ENCODE data around the gene ZNF366.

ZNF366 gene

DNA sequence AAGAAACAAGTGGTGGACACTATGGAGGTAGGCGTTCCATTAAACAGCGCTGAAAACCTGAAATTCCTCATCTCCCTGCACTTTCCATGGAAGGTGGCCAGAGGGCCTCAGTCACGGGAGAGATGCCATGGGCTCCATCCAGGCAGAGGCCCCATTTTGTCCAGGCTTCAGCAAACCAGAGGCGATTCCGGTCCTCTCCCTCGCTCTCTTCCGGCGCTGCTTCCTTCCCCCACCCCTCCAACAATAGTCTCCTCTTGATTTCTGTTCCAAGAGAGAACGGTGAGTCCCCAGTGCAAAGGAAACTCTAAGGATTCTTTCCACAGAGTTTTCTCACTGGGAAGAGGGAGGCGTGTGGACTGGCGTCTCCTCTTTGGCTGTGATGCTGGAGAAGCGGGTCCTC, 7.5 kb downstream of the ZNF366 start:
- FAIRE-seq (no peak), DNase-seq (ENCODE audit: insufficient read length, low spot score) (no peak)

DNA sequence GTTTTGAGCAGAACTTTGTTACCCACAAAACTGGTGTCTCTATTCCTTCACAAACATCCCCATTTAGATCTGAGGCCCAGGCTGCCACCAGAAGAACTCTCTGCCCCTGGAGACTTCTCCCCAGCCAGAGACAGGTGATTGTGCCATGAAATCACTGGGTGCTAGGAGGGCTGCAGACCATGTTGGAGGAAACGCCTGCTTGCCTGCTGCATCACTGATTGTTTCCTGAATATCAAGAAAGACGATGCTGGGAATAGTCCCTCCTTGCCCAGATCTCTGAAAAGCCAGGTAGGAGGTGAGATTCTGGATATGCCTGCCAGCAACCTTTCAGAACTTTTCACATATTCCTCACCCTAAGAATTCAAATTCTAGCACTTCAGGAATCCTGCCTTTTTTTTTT, 8.1 kb downstream of the ZNF366 start:
- no peak for DNase-seq (ENCODE audit: insufficient read length, low spot score)
- no peak for FAIRE-seq
- TF ChIP-seq SPI1 (IDR thresholded peaks at IDR 0.05; ENCODE audit: low read depth, low read length) (no peak), PAX5 (IDR thresholded peaks at IDR 0.05; ENCODE audit: insufficient read depth, low read length, severe bottlenecking) (no peak), TAF1 (IDR thresholded peaks at IDR 0.05; ENCODE audit: low read depth, low read length) (no peak), POLR2AphosphoS5 (IDR thresholded peaks at IDR 0.05; ENCODE audit: low read depth, low read length) (no peak)

More for the DNA sequence above, 7.5 kb downstream of the ZNF366 start:
- TF ChIP-seq POLR2A (IDR thresholded peaks at IDR 0.05; ENCODE audit: low read depth, low read length) (no peak), TAF1 (IDR thresholded peaks at IDR 0.05; ENCODE audit: low read depth, low read length) (no peak), PAX5 (IDR thresholded peaks at IDR 0.05; ENCODE audit: insufficient read depth, low read length, severe bottlenecking) (no peak), POLR2AphosphoS5 (IDR thresholded peaks at IDR 0.05; ENCODE audit: low read depth, low read length) (no peak), SPI1 (IDR thresholded peaks at IDR 0.05; ENCODE audit: low read depth, low read length) (no peak), POU2F2 (IDR thresholded peaks at IDR 0.05; ENCODE audit: low read depth, low read length) (no peak)

DNA sequence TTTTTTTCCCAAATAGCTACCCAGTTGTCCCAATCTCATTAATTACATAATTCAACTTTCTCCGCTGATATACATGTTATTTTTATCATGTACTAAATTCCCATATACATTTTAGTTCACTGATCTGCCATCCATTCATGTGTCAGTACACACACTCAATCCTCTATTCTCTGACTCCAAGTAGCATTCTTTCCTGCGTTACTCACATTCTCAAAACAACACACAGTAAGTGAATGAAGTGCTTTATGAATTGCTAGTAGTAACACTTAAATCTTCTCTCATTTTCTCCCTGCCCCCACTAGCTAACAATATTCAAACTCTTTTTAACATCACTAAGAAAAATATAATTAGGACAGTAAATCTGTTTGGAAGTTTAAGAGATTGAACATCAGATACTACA, 8.9 kb downstream of the ZNF366 start:
- no peak for DNase-seq (ENCODE audit: insufficient read length, low spot score)
- FAIRE-seq, result no peak
- no peak for TF ChIP-seq POLR2AphosphoS5 (IDR thresholded peaks at IDR 0.05; ENCODE audit: low read depth, low read length)
- TF ChIP-seq POLR2A (IDR thresholded peaks at IDR 0.05; ENCODE audit: low read depth, low read length), result no peak
- TF ChIP-seq SPI1 (IDR thresholded peaks at IDR 0.05; ENCODE audit: low read depth, low read length), result no peak
- no peak for TF ChIP-seq TAF1 (IDR thresholded peaks at IDR 0.05; ENCODE audit: low read depth, low read length)
- no peak for TF ChIP-seq PAX5 (IDR thresholded peaks at IDR 0.05; ENCODE audit: insufficient read depth, low read length, severe bottlenecking)
- TF ChIP-seq POU2F2 (IDR thresholded peaks at IDR 0.05; ENCODE audit: low read depth, low read length), result no peak

GRCh38 chr5:72497823-72498222, 9.4 kb downstream of the ZNF366 start:
- no peak for DNase-seq (ENCODE audit: insufficient read length, low spot score)
- FAIRE-seq, result no peak
- no peak for TF ChIP-seq POU2F2 (IDR thresholded peaks at IDR 0.05; ENCODE audit: low read depth, low read length)
- TF ChIP-seq POLR2A (IDR thresholded peaks at IDR 0.05; ENCODE audit: low read depth, low read length), result no peak
- TF ChIP-seq TAF1 (IDR thresholded peaks at IDR 0.05; ENCODE audit: low read depth, low read length), result no peak
- no peak for TF ChIP-seq SPI1 (IDR thresholded peaks at IDR 0.05; ENCODE audit: low read depth, low read length)
- TF ChIP-seq POLR2AphosphoS5 (IDR thresholded peaks at IDR 0.05; ENCODE audit: low read depth, low read length), result no peak
- TF ChIP-seq PAX5 (IDR thresholded peaks at IDR 0.05; ENCODE audit: insufficient read depth, low read length, severe bottlenecking), result no peak

- no peak for DNase-seq (ENCODE audit: insufficient read length, low spot score)
- no peak for TF ChIP-seq POU2F2 (IDR thresholded peaks at IDR 0.05; ENCODE audit: low read depth, low read length)
- TF ChIP-seq POLR2A (IDR thresholded peaks at IDR 0.05; ENCODE audit: low read depth, low read length), result no peak
- no peak for TF ChIP-seq PAX5 (IDR thresholded peaks at IDR 0.05; ENCODE audit: insufficient read depth, low read length, severe bottlenecking)
- no peak for FAIRE-seq
These were observed 11.8 kb downstream of the ZNF366 start for GRCh38 chr5:72495410-72495809.

DNA sequence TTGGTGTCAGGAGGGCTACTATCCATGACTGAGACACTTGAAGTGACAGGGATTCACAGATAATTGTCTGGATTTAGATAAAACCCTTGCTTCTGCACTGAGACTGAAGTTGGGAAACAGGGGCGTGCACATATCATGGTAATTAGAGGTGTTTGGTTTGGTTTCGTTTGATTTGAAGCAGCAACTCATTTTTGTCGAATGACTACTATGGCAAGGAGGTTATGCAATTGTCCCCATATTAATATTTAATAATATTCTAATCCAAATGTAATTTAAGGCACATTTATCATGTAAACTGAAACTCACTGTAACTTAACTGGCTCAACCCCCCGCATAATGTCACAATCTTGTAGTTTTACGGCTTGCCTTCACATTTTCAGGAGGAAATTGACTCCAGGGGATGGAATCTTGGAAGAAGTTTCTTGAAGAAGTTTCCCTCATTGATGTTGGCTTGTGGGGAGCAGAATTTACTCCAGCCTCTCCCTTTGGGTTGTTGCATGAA, 12.5 kb downstream of the ZNF366 start:
- DNase-seq (ENCODE audit: insufficient read length, low spot score) (no peak), FAIRE-seq (no peak)
- no peak for TF ChIP-seq TAF1 (IDR thresholded peaks at IDR 0.05; ENCODE audit: low read depth, low read length)
- no peak for TF ChIP-seq POU2F2 (IDR thresholded peaks at IDR 0.05; ENCODE audit: low read depth, low read length)
- no peak for TF ChIP-seq SPI1 (IDR thresholded peaks at IDR 0.05; ENCODE audit: low read depth, low read length)
- TF ChIP-seq PAX5 (IDR thresholded peaks at IDR 0.05; ENCODE audit: insufficient read depth, low read length, severe bottlenecking), result no peak
- TF ChIP-seq POLR2AphosphoS5 (IDR thresholded peaks at IDR 0.05; ENCODE audit: low read depth, low read length), result no peak
- TF ChIP-seq POLR2A (IDR thresholded peaks at IDR 0.05; ENCODE audit: low read depth, low read length), result no peak

- DNase-seq (ENCODE audit: insufficient read length, low spot score), result no peak
- FAIRE-seq, result no peak
These were observed 17.7 kb downstream of the ZNF366 start for GRCh38 chr5:72489536-72489935.

GRCh38 chr5:72488756-72489155, 18.5 kb downstream of the ZNF366 start:
- TF ChIP-seq SPI1 (IDR thresholded peaks at IDR 0.05; ENCODE audit: low read depth, low read length) (no peak), POU2F2 (IDR thresholded peaks at IDR 0.05; ENCODE audit: low read depth, low read length) (no peak), POLR2AphosphoS5 (IDR thresholded peaks at IDR 0.05; ENCODE audit: low read depth, low read length) (no peak), TAF1 (IDR thresholded peaks at IDR 0.05; ENCODE audit: low read depth, low read length) (no peak), PAX5 (IDR thresholded peaks at IDR 0.05; ENCODE audit: insufficient read depth, low read length, severe bottlenecking) (no peak), POLR2A (IDR thresholded peaks at IDR 0.05; ENCODE audit: low read depth, low read length) (no peak)
- FAIRE-seq (no peak), DNase-seq (ENCODE audit: insufficient read length, low spot score) (no peak)

More at GRCh38 chr5:72489536-72489935, 17.7 kb downstream of the ZNF366 start:
- TF ChIP-seq POLR2AphosphoS5 (IDR thresholded peaks at IDR 0.05; ENCODE audit: low read depth, low read length) (no peak), POU2F2 (IDR thresholded peaks at IDR 0.05; ENCODE audit: low read depth, low read length) (no peak)

DNA sequence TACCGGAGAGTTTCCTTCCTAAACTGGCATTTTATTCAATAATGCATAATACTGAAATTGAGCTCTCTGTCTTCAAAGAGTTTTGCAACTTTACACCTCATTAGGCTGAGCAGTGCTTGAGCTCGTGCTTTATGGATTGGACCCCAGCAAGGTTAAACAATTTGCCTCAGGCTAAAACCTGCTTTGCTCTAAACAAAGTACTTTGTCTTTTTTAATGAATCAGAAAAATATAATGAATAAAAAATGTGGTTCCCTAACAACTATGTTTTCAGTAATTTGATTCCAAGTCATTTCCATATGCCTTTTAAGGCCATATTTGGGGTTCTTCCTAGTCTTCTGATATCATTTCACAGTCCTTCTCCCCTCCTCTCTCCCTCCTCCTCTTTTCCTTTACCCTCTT, 20.0 kb downstream of the ZNF366 start:
- TF ChIP-seq PAX5 (IDR thresholded peaks at IDR 0.05; ENCODE audit: insufficient read depth, low read length, severe bottlenecking) (no peak), POLR2AphosphoS5 (IDR thresholded peaks at IDR 0.05; ENCODE audit: low read depth, low read length) (no peak), POLR2A (IDR thresholded peaks at IDR 0.05; ENCODE audit: low read depth, low read length) (no peak), TAF1 (IDR thresholded peaks at IDR 0.05; ENCODE audit: low read depth, low read length) (no peak), POU2F2 (IDR thresholded peaks at IDR 0.05; ENCODE audit: low read depth, low read length) (no peak), SPI1 (IDR thresholded peaks at IDR 0.05; ENCODE audit: low read depth, low read length) (no peak)
- FAIRE-seq (no peak), DNase-seq (ENCODE audit: insufficient read length, low spot score) (no peak)

DNA sequence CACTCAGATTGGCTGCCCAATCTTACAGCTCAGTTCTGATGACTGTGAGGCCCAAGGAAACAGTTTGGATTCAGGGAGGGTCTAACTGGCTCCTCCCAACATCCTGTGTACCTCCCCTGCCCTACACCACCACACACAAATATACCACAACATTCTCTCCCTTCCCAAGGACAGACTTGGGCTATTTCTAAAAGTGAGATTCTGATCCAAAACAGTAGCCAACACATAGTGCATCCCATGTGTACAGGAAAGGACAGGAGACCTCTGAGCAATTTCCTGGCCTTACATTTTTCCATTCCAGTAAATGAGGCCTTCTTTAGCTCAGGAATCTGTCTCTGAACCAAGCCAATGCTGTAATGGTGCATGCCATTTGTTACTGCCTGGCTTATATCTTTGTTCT, 20.8 kb downstream of the ZNF366 start:
- FAIRE-seq (peak; percentile 9), DNase-seq (ENCODE audit: insufficient read length, low spot score) (no peak)
- TF ChIP-seq POU2F2 (IDR thresholded peaks at IDR 0.05; ENCODE audit: low read depth, low read length) (no peak), POLR2A (IDR thresholded peaks at IDR 0.05; ENCODE audit: low read depth, low read length) (no peak), POLR2AphosphoS5 (IDR thresholded peaks at IDR 0.05; ENCODE audit: low read depth, low read length) (no peak), SPI1 (IDR thresholded peaks at IDR 0.05; ENCODE audit: low read depth, low read length) (no peak), PAX5 (IDR thresholded peaks at IDR 0.05; ENCODE audit: insufficient read depth, low read length, severe bottlenecking) (no peak), TAF1 (IDR thresholded peaks at IDR 0.05; ENCODE audit: low read depth, low read length) (no peak)
